Activated T-cell treated with anti-CD3 and anti-CD28 coated beads, Interleukin-2, amount 50 U/mL, for 24 hours (primary cell): ENCODE results near the gene PSMC3.
A peak's percentile ranks its signal among the peaks of the same experiment; 100 is the strongest.

Experiments used
- DNase-seq: peaks from one replicate; pipeline ENCODE4 v3.0.0-alpha.2; 2020
- H3K27ac Mint-ChIP-seq: 2 replicates; pipeline ENCODE4 v1.8.0; 2020; ENCODE audit warnings: mild to moderate bottlenecking, mixed read lengths
- H3K27me3 Mint-ChIP-seq: 2 replicates; pipeline ENCODE4 v1.8.0; 2020; ENCODE audit warnings: mixed read lengths
- H3K36me3 Mint-ChIP-seq: 2 replicates; pipeline ENCODE4 v1.8.0; 2020; ENCODE audit warnings: low read depth, mixed read lengths
- H3K4me1 Mint-ChIP-seq: 2 replicates; pipeline ENCODE4 v1.8.0; 2020; ENCODE audit warnings: low read depth, mixed read lengths
- H3K4me3 Mint-ChIP-seq: 2 replicates; pipeline ENCODE4 v1.8.0; 2020; ENCODE audit warnings: mild to moderate bottlenecking, moderate library complexity, mixed read lengths
- H3K9me3 Mint-ChIP-seq: 2 replicates; pipeline ENCODE4 v1.8.0; 2020; ENCODE audit warnings: mixed read lengths

PSMC3 gene

DNA sequence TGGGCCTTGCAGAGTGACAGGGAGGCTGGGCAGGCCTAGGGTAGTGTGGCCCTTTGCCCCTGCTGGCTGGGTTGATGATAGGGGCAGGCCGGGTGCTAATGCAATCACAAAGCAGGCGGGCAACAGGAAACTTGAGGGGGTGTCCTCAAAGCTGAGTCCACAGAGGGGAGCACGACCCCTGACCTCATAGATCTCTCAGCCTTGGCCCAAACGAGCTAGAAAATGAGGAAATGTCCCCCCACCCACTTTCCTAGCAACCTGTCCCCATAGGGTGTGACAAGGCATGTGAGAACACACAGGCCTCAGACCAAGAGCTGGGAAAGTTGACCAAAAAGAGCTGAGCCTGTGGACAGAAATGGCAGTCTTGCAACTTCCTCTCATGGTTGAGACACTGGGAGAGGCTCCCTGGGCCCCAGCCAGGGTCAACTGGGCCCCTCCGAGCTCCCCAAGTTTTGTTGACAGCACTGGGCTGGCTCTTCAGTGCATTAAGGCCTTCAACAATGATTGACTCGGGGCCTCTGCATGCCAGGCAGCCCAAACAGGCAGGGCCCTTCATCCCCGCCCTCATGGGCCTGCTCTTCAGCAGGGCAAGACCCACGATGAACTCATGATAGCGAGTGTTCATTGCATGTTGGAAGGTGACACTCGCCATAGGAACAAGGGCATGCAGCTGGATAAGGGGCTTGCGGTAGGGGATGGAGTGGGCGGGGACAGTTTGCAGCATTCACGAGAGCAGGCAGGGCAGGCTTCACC lies 38.1 kb downstream of the PSMC3 start:
- Mint-ChIP-seq H3K4me1 (peaks cover 21% of the 10 kb centered on the region), H3K9me3 (no peaks in the 10 kb centered on the region), H3K36me3 (no peaks in the 10 kb centered on the region), H3K27ac (peak overlapping the region; percentile 37), H3K4me3 (no peak overlapping the region), H3K27me3 (no peaks in the 10 kb centered on the region)
- no peak for DNase-seq

DNA sequence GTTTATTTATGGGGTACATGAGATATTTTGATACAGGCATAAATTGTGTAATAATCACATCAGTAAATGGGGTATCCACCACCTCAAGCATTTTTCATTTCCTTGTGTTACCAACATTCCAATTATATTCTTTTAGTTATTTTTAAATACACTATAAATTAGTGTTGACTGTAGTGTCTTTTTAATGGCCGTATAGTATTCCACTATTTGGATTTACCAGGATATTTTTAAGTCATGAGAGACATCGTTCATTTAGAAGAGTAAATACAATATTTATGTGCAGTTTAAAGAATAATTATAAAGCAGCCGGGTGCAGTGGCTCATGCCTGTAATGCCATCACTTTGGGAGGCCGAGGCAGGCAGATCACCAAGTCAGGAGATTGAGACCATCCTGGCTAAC lies 41.7 kb downstream of the PSMC3 start:
- no peaks in the 10 kb centered on the region for H3K27me3 Mint-ChIP-seq
- H3K4me3 Mint-ChIP-seq = no peak overlapping the region
- no peak for DNase-seq

DNA sequence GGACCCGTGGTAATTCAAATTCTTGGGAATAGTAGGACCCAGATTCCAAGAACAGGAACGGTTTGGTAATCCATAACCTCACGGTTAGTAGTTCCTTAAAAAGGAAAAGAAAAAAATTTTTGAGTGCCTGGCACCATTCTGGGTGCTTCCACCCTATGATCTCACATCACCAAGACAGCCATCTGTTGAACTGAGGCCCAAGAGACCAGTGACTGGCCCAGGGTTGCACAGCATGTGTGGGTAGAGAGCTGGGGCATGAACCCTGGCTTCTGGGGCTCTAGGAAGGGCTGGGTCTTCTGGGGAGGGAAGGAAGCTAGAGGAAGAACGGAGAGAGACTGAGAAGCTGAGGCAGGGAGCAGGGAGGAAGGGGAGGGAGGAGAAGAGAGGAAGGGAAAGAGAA lies 43.2 kb downstream of the PSMC3 start:
- Mint-ChIP-seq H3K27me3 (no peaks in the 10 kb centered on the region), H3K4me3 (no peak overlapping the region), H3K36me3 (no peaks in the 10 kb centered on the region), H3K9me3 (no peaks in the 10 kb centered on the region), H3K27ac (no peak overlapping the region), H3K4me1 (peaks cover 2% of the 10 kb centered on the region)
- no peak for DNase-seq

More for the DNA sequence above, 41.7 kb downstream of the PSMC3 start:
- H3K9me3 Mint-ChIP-seq = no peaks in the 10 kb centered on the region
- no peak overlapping the region for H3K27ac Mint-ChIP-seq
- H3K4me1 Mint-ChIP-seq = peaks cover 7% of the 10 kb centered on the region
- H3K36me3 Mint-ChIP-seq = no peaks in the 10 kb centered on the region

DNA sequence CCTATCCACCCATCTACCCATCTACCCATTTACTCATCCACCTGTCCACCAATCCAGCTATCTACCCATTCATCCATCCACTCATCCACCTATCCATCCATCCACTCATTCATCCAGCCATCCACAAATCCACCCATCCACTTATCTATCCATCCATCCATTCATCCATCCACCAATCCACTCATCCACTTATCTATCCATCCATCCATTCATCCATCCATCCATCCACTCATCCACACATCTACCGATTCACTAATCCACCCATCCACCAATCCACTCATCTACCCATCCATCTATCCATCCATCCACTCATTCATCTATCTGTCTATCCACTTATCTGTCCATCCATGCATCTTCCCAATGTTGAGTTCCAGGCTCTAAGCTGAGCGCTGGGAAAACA lies 46.2 kb downstream of the PSMC3 start:
- DNase-seq = no peak
- Mint-ChIP-seq H3K4me1 (peaks cover 2% of the 10 kb centered on the region), H3K27ac (no peak overlapping the region), H3K9me3 (no peaks in the 10 kb centered on the region), H3K27me3 (no peaks in the 10 kb centered on the region), H3K36me3 (no peaks in the 10 kb centered on the region), H3K4me3 (no peak overlapping the region)

DNA sequence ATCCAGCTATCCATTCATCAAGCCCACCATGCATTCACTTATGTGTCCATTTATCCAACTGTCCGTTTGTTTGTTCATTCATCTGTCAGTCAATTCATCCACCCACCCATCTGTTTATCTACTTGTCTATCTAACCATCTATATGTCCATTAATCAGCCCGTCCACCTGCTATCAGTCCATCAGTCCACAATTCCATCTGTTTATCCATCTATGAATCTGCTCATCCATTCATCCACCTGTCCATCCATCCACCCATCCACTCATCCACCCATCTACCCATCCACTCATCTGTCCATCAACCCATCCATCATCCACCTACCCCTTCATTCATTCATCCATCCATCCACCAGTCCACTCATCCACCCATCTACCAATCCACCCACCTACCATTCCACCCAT lies 46.9 kb downstream of the PSMC3 start:
- no peaks in the 10 kb centered on the region for H3K9me3 Mint-ChIP-seq
- no peaks in the 10 kb centered on the region for H3K27me3 Mint-ChIP-seq
- H3K36me3 Mint-ChIP-seq = no peaks in the 10 kb centered on the region
- no peak for DNase-seq
- H3K4me1 Mint-ChIP-seq = peaks cover 7% of the 10 kb centered on the region
- no peak overlapping the region for H3K4me3 Mint-ChIP-seq
- no peak overlapping the region for H3K27ac Mint-ChIP-seq

DNA sequence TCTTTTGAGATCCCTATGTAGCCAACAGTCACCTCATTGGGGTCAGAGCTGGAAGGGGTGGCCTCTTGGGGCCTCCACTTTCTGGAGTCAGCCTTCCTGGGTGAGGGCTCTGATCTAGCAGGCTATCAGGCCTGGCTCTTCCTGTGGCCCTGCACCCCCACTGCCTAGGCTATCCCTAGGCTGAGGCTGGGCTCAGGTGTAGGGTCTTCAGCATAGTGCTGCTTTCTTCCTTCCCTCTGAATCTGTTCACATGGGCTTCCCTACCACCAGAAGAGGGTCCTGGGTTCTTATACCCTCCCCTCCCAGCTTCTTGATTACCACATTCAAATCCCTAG lies 47.4 kb downstream of the PSMC3 start:
- Mint-ChIP-seq H3K4me3 (no peak overlapping the region), H3K36me3 (no peaks in the 10 kb centered on the region), H3K27ac (no peak overlapping the region), H3K4me1 (peaks cover 11% of the 10 kb centered on the region), H3K27me3 (no peaks in the 10 kb centered on the region), H3K9me3 (no peaks in the 10 kb centered on the region)
- DNase-seq = no peak

DNA sequence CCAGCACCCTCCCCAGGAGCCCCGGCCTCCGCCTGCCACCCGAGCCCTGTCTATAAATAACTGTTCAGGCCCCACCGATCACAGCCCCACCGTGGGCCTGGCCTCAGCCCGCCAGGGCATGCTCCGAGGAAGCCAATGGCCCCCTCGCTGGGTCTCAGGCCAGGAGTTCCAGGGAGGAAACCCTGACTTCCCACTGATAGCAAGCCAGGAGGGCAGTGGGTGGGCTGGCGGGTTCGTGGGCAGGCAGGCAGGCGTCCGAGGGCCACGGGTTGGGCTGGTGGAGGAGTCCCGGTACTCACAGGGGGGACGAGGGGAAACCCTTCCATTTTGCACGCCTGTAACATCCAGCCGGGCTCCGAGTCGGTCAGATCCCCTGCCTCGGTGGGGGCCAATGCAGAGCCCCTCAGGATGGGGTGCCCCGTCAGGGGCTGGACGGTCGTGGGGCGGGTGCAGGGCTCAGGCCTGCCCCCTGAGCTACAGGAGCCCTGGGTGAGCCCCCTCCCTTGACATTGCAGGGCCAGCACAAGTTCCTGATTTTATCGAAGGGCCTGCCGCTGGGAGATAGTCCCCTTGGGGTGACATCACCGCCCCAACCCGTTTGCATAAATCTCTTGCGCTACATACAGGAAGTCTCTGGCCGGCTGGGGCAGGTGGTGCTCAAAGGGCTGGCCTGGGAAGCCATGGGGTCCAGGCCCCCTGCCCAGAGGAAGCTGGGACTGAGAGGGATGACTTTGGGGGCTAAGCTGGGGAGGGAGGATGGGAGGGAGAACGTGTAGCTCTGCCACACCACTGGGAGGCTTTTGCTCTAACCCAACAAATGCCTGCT lies 48.0 kb downstream of the PSMC3 start, which contains the start of gene SPI1:
Gene SPI1, minus strand, starts transcription at position 538 of the 826 bp plus-strand sequence. Its CDS starts 194 bp downstream, at position 344.
- Mint-ChIP-seq H3K4me3 (no peak within 1 kb of the TSS), H3K9me3 (no peaks in the 10 kb centered on the region), H3K4me1 (peaks cover 11% of the 10 kb centered on the region), H3K27ac (no peak within 1 kb of the TSS), H3K36me3 (no peaks in the 10 kb centered on the region), H3K27me3 (no peaks in the 10 kb centered on the region)
- no peak for DNase-seq

DNA sequence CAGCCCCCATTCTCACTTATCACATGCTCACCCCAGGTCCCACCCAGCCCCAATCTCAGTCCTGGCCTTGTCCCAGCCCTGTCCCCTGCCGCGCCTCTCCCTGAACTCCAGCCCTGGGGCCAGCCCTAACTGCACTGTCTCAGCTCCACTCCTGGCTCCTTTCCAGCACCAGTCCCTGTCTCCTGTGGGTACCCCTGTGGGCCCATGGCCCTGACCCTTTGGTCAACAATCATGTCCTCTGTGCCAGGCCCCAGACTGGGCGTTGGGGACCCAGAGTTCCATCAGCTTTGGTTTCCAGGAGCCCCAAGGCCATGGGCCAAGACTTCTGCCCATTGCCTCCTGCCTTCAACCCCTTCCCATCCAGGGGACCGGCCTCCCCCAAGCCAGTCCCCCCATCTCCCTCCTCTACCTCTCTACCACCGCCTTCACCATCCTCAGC lies 48.6 kb downstream of the PSMC3 start:
- Mint-ChIP-seq H3K9me3 (no peaks in the 10 kb centered on the region), H3K27me3 (no peaks in the 10 kb centered on the region), H3K4me3 (no peak overlapping the region), H3K4me1 (peaks cover 11% of the 10 kb centered on the region), H3K27ac (no peak overlapping the region), H3K36me3 (no peaks in the 10 kb centered on the region)
- DNase-seq = no peak

DNA sequence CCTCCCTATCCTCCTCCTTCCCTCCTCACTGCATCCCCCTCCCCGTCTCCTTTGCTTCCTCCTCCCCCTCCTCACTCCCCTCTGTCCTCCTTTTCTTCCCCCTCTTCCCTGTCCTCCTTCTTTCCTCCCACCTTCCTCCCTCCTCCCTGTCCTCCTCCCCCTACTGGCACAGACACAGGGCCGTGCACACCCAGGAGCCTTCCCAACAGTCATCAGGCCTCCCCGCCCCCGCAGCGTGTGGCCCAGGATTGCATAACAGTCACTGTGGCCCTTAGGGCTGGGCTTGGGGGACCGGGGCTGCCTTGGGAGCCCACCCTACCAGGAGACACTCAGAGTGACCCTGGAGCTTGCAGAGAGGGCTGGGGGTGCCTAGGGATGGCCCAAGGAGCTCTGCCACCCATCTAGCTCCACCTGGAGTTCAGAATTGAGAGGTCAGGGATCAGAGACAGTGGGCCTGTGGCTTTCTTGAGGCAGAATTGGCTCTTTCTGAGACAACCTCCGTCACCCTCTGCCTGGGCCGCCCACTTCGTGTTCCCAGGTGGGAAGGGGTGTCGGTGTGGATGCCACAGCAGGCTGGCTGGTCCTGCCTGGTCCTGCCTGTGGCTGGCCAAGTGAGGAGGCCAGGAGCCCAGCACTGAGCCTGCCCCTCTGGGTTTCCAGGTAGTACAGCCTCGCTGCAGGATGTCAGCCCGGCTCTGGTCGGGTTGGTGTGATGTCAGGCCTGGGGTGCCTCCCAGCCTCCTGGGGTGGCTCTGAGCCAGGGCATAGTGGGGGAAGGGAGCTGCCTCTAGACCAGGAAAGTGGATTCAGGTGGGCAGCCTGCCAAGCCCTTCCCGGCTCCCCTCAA lies 49.5 kb downstream of the PSMC3 start:
- H3K27me3 Mint-ChIP-seq = no peaks in the 10 kb centered on the region
- peaks cover 11% of the 10 kb centered on the region for H3K4me1 Mint-ChIP-seq
- no peak for DNase-seq
- H3K9me3 Mint-ChIP-seq = no peaks in the 10 kb centered on the region
- no peaks in the 10 kb centered on the region for H3K36me3 Mint-ChIP-seq
- no peak overlapping the region for H3K4me3 Mint-ChIP-seq
- no peak overlapping the region for H3K27ac Mint-ChIP-seq

DNA sequence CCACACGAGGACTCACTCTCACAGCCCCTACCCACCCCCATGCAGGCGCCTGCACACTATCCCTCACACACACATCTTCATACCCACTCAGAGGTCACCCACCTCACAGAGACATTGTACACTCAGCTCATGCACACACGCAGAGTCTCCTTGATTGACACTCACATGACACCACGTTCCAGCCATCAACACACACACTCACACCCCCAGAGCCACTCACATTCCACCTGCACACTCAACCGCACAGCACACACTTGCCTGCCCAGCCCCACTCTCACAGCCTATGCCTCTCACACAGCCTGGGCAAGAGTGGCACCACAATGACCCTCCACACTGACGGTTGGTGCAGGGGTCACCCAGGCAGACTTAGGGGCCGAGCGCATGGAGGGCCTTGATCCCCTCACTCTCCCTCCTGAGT lies 50.1 kb downstream of the PSMC3 start:
- Mint-ChIP-seq H3K27ac (no peak overlapping the region), H3K9me3 (no peaks in the 10 kb centered on the region), H3K4me1 (peaks cover 11% of the 10 kb centered on the region), H3K36me3 (no peaks in the 10 kb centered on the region), H3K4me3 (no peak overlapping the region), H3K27me3 (no peaks in the 10 kb centered on the region)
- DNase-seq = no peak

DNA sequence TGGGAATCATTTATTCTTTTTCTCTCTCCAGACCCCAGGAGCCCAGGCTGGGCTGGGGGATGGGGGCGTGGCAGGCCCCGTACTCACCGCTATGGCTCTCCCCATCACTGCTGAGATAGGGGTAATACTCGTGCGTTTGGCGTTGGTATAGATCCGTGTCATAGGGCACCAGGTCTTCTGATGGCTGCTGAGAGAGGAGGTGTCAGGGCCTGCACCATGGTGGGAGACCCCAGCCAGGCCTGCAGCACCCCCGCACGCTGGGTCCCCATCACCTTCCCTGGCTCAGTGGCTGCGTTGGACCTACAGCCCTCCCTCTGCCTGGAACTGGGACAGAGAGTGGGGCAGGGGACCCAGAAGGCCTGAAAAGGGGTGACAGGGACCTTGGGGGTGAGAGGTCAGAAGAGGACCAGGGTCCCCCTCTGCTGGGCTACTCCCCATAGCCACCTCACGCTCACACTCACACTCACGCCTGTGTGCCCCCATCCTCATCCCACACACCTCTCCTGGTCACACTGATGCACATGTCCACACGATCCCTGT lies 50.6 kb downstream of the PSMC3 start:
- no peaks in the 10 kb centered on the region for H3K36me3 Mint-ChIP-seq
- H3K27ac Mint-ChIP-seq = no peak overlapping the region
- no peaks in the 10 kb centered on the region for H3K27me3 Mint-ChIP-seq
- H3K9me3 Mint-ChIP-seq = no peaks in the 10 kb centered on the region
- peaks cover 14% of the 10 kb centered on the region for H3K4me1 Mint-ChIP-seq
- H3K4me3 Mint-ChIP-seq = no peak overlapping the region
- DNase-seq = no peak

DNA sequence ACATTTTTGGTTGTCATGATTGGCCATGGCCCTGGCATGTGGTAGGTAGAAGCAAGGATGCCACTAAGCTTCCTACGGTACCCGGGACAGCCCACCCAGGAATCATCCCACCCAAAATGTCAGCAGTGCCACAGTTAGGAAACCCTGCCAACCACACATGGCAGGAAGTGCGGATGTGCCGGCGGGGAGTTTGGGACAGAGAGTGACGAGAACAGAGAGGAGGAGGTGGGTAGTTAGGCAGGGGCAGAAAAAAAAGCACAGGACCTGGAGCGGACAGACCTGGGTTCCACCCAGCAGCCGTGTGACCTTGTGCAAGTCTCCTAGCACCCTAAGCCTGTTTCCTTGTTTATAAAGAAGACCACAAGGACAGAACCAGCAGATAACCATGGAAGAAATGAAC lies 51.2 kb downstream of the PSMC3 start:
- no peak overlapping the region for H3K4me3 Mint-ChIP-seq
- H3K27me3 Mint-ChIP-seq = no peaks in the 10 kb centered on the region
- H3K36me3 Mint-ChIP-seq = no peaks in the 10 kb centered on the region
- DNase-seq = no peak
- no peaks in the 10 kb centered on the region for H3K9me3 Mint-ChIP-seq
- H3K27ac Mint-ChIP-seq = no peak overlapping the region
- peaks cover 17% of the 10 kb centered on the region for H3K4me1 Mint-ChIP-seq

DNA sequence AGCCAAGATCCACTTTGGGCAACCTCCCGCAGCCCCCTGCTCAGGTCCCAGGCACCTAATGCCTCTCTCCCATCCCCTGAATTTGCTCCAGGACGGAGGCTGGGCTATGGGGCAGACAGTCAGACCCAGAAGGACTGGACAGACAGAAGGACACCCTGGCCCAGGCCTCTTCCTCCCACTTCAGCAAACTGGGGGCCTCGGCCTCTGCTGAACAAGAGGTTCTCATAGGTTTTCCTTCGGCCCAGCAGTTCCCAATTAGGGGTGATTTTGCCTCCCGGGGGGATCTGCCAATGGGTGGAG lies 51.6 kb downstream of the PSMC3 start:
- Mint-ChIP-seq H3K27ac (peak overlapping the region; percentile 69), H3K9me3 (no peaks in the 10 kb centered on the region), H3K36me3 (no peaks in the 10 kb centered on the region), H3K4me1 (peaks cover 21% of the 10 kb centered on the region), H3K27me3 (no peaks in the 10 kb centered on the region), H3K4me3 (no peak overlapping the region)
- no peak for DNase-seq

DNA sequence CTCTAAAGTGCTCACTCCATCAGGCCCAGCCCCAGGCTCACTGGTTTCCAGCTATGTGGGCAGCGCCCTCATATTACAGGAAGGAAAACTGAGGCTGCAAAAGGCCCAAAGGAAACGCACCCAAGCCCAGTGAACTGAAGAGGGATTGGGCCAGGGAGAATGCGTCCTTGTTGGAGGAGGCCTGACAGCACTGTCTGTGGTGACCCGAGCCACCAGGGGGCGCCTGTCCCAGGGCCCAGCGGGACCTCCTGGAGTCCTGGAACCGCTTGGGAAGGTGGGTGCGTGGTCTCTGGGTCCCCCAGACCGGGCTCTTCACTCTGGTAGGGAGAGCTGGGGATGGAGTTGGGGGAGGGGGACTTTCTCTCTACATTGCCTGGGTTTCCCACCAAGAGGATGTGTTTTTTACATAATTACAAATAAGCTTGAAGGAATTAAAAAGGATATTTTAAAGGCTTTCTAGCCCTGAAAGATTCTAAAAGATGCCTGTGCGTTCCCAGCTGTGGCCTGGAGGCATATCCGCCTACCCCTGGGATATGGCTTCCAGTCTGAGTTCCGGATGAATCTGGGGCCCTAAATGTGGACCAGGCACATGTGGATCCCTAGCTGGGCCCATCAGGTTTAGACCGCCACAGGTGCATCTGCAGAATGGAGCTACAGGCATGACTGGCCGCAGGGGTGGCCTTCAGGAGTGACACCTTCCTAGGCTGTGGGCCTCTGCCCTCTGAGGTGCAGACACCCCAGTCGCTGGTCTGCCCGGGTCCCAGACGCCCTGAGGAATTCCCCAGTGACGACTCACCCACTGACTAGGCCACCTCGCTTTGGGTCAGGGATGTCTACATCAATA lies 52.1 kb downstream of the PSMC3 start:
- H3K4me1 Mint-ChIP-seq = peaks cover 26% of the 10 kb centered on the region
- peak overlapping the region; percentile 69 for H3K27ac Mint-ChIP-seq
- no peaks in the 10 kb centered on the region for H3K9me3 Mint-ChIP-seq
- H3K36me3 Mint-ChIP-seq = no peaks in the 10 kb centered on the region
- H3K4me3 Mint-ChIP-seq = no peak overlapping the region
- peak; percentile 89 for DNase-seq
- H3K27me3 Mint-ChIP-seq = no peaks in the 10 kb centered on the region
